HL-60 (cell line): Measurements from ENCODE around the gene CERT1.

Source experiments
- CTCF ChIP-seq: IDR thresholded peaks from one replicate; pipeline ENCODE4 v1.5.1; 2011; ENCODE audit warnings: low read length, control low read depth, inconsistent platforms; ENCODE audit not compliant: insufficient read depth
- GABPA ChIP-seq: IDR thresholded peaks from 2 replicates; pipeline ENCODE4 v1.6.1; 2012; ENCODE audit warnings: low read depth
- POLR2AphosphoS5 ChIP-seq: IDR thresholded peaks from 2 replicates; pipeline ENCODE4 v1.6.1; 2012; ENCODE audit warnings: low read depth
- SPI1 ChIP-seq: IDR thresholded peaks from 2 replicates; pipeline ENCODE4 v1.6.1; 2012; ENCODE audit warnings: low read depth, mild to moderate bottlenecking, borderline replicate concordance

DNA sequence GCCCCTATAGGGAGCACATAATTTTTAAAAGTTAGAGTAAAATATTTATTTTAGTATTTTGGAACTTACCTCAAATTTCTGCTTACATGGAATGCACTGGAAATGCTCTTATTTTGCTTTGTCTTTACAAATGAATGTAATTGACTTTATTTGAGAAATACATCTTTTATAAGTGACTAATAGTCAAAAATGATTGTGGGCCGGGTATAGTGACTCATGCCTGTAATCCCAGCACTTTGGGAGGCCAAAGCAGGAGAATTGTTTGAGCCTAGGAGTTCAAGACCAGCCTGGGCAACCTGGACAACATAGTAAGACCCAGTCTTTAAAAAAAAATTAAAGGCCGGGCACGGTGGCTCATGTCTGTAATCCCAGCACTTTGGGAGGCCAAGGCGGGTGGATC, 168.6 kb downstream of the CERT1 start:
- no peak for TF ChIP-seq CTCF
- TF ChIP-seq SPI1 = no peak
- no peak for TF ChIP-seq GABPA
- no peak for TF ChIP-seq POLR2AphosphoS5
